Measurements from ENCODE around the gene ADARB2. TPM values are rescaled to one million over a fixed set of nuclear protein-coding genes. Genes with fewer than 3 reads are reported as not detected.

Gene ADARB2
- total and polyA plus RNA-seq, 3 donors from 2014 or later: 8.5 to 13.0 (median 10.4) TPM

DNA sequence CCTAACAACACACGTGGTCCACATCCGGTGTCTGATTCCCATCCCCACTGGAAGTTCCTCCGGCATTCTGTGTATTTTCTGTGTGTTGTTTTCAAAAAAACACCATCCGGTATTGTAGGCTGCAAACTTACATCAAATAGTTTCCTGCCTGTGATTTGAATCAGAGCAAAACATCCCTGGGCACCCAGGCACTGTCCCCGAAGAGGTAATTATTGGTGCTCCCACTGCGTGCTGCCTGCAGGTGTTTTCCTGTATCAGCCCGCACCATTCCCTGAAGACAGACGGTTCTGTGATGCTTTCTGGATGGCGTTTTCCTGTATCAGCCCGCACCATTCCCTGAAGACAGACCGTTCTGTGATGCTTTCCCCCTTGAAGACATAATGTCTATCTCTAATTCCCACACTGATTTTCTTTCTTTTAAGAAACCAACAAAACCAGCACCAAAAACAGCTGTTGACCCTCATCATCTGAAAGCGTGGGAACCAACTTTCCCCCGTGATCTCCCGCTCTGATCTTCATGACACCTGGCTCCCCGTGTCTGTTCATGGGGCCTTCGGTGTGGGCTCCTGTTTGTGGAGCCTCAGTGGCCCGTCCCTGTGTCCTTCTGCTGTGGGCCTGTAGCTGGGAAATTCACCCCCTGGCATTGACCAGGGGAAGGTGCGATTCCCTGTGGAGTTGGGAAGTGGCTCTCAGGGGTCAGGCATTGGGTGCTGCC is 205.3 kb downstream of the ADARB2 start:
- WGBS, 2 donors: 83 to 84% methylated on average over 17 to 18 of the region's 18 CpGs
- H3K36me3 ChIP-seq (ENCODE audit: low read depth, missing control alignments): no peaks in the 10 kb centered on the region
- H3K9me3 ChIP-seq: no peaks in the 10 kb centered on the region
- TF ChIP-seq CTCF (IDR thresholded peaks at IDR 0.05) (no peak), POLR2A (IDR thresholded peaks at IDR 0.05) (no peak)
- no peaks in the 10 kb centered on the region for H3K4me1 ChIP-seq
- H3K27me3 ChIP-seq: no peaks in the 10 kb centered on the region
- no peak overlapping the region for H3K27ac ChIP-seq
- DNase-seq: no peak
- H3K4me3 ChIP-seq: no peak overlapping the region
- intact Hi-C loops (cut with DNase I; ENCODE audit: low total_unique reads): no loop called here

DNA sequence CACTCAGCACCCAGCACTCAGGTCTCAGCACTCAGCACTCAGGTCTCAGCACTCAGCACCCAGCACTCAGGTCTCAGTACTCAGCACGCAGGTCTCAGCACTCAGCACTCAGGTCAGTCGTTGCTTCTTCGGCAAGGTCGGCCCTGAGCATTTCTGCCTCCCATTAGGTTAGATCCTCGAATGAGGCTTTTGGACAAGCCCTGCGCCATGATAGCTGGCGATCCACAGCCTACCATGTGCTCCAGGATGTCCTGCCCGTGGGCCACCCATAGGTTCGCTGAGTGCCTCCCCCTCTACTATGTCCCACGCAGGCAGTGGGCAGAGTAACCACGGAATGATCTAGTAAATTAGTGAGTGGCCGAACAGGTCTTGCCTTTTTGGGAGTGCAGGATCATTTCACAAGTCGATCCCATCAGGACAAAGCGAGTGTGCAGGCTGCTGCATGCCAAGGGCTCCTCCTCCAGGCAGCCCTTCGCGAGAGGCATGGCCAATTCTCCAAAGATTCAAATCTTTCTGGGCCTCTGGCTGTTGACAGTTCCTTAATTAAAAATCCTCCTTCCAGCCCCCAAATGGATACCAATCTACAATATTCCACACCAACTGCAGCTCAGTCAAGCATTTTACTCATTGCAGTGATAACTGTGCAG is 206.3 kb downstream of the ADARB2 start:
- intact Hi-C loops (cut with DNase I; ENCODE audit: low total_unique reads): no loop called here
- no peak overlapping the region for H3K4me3 ChIP-seq
- TF ChIP-seq POLR2A (IDR thresholded peaks at IDR 0.05) (no peak), CTCF (IDR thresholded peaks at IDR 0.05) (no peak)
- no peaks in the 10 kb centered on the region for H3K36me3 ChIP-seq (ENCODE audit: low read depth, missing control alignments)
- DNase-seq: no peak
- H3K9me3 ChIP-seq: no peaks in the 10 kb centered on the region
- H3K27ac ChIP-seq: no peak overlapping the region
- no peaks in the 10 kb centered on the region for H3K27me3 ChIP-seq
- no peaks in the 10 kb centered on the region for H3K4me1 ChIP-seq
- WGBS, 2 donors: 87 to 91% methylated on average over 16 of the region's 16 CpGs

DNA sequence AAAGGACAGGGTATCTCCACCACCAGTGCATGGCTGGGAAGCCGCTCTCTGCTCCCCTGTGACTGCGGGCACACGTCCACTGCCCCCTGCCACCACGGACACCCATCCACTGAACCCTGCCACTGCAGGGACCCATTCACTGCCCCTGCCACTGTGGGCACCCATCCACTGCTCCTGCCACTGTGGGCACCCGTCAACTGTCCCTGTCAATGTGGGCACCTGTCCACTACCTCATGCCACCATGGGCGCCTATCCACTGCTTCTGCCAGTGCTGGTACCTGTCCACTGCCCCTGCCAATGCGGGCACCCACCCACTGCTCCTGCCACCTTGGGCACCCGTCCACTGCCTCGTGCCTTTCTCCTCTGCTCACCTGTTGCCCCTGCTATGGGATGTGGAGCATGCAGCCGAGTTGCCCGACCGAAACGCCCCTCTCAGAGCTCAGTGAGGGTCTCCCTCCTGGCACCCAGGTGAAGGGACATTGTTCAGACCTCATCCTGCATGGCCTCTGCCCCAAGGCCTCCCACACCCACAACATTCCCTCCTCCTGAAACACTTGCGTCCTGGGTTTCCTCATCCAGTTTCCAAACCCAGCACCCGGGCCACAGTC is 207.4 kb downstream of the ADARB2 start:
- no peaks in the 10 kb centered on the region for H3K36me3 ChIP-seq (ENCODE audit: low read depth, missing control alignments)
- H3K4me3 ChIP-seq: no peak overlapping the region
- no peaks in the 10 kb centered on the region for H3K9me3 ChIP-seq
- intact Hi-C loops (cut with DNase I; ENCODE audit: low total_unique reads): no loop called here
- no peaks in the 10 kb centered on the region for H3K27me3 ChIP-seq
- no peak for DNase-seq
- 85 to 90% methylated on average over 14 to 15 of the region's 15 CpGs for WGBS, 2 donors
- H3K4me1 ChIP-seq: no peaks in the 10 kb centered on the region
- no peak overlapping the region for H3K27ac ChIP-seq
- no peak for TF ChIP-seq POLR2A (IDR thresholded peaks at IDR 0.05)
- no peak for TF ChIP-seq CTCF (IDR thresholded peaks at IDR 0.05)

- intact Hi-C loops (cut with DNase I; ENCODE audit: low total_unique reads): no loop called here
- no peak for TF ChIP-seq CTCF (IDR thresholded peaks at IDR 0.05)
- TF ChIP-seq POLR2A (IDR thresholded peaks at IDR 0.05): no peak
- Histone ChIP-seq H3K27me3 (no peaks in the 10 kb centered on the region), H3K36me3 (ENCODE audit: low read depth, missing control alignments) (no peaks in the 10 kb centered on the region), H3K27ac (no peak overlapping the region), H3K4me1 (no peaks in the 10 kb centered on the region), H3K9me3 (no peaks in the 10 kb centered on the region), H3K4me3 (no peak overlapping the region)
- 60 to 82% methylated on average over 15 of the region's 15 CpGs for WGBS, 2 donors
- DNase-seq: no peak
Observed at GRCh38 chr10:1527951-1528350, 209.4 kb downstream of the ADARB2 start.

Measured in testis (tissue), 3 donors.